SK-N-MC (cell line): Measurements from ENCODE around the gene CMTR1.

Source experiments
- DNase-seq: peaks from one replicate; pipeline ENCODE4 v3.0.0-alpha.2; 2011; ENCODE audit warnings: low read depth, low spot score
- H3K27ac ChIP-seq: fragments of 200-600 bp; sonication (generic); 2 replicates; pipeline ENCODE4 v1.5.1; 2016; ENCODE audit warnings: mixed run types
- H3K36me3 ChIP-seq: fragments of 200-600 bp; sonication (generic); 2 replicates; pipeline ENCODE4 v1.6.1; 2017; ENCODE audit warnings: antibody characterized with exemption, low read length, mixed read lengths; ENCODE audit not compliant: insufficient read depth
- H3K4me3 ChIP-seq: fragments of 200-600 bp; sonication (generic); 2 replicates; pipeline ENCODE4 v1.5.1; 2016
- H3K9ac ChIP-seq: fragments of 200-600 bp; sonication (generic); 2 replicates; pipeline ENCODE4 v1.8.0; 2017; ENCODE audit warnings: mixed run types, mixed read lengths; ENCODE audit not compliant: insufficient read length
- H3K9me3 ChIP-seq: fragments of 200-600 bp; sonication (generic); 2 replicates; pipeline ENCODE4 v1.6.1; 2017; ENCODE audit warnings: low read depth, mild to moderate bottlenecking, antibody characterized with exemption, low read length, moderate library complexity, mixed read lengths
- EZH2 ChIP-seq: fragments of 200-600 bp; sonication (generic); IDR thresholded peaks from one replicate; pipeline ENCODE4 v1.6.1; 2017; ENCODE audit warnings: antibody characterized with exemption
- FOXP2 ChIP-seq: optimal IDR thresholded peaks from 2 replicates; pipeline ENCODE3; 2011; ENCODE audit warnings: mild to moderate bottlenecking, moderate library complexity; ENCODE audit not compliant: insufficient read depth; ENCODE audit errors: extremely low read length, control extremely low read depth
- POLR2AphosphoS5 ChIP-seq: IDR thresholded peaks from 2 replicates; pipeline ENCODE4 v1.6.1; 2012; ENCODE audit warnings: mild to moderate bottlenecking, low read depth, low read length, borderline replicate concordance

Gene CMTR1

GRCh38 chr6:37483252-37483901 is 50.4 kb downstream of the CMTR1 start:
- Histone ChIP-seq H3K27ac (no peak overlapping the region), H3K9ac (no peak overlapping the region), H3K4me3 (no peak overlapping the region), H3K36me3 (peaks cover 9% of the 10 kb centered on the region; the same call in 1 of the 2 replicates), H3K9me3 (no peaks in the 10 kb centered on the region)
- DNase-seq: no peak
- no peak for TF ChIP-seq EZH2
- TF ChIP-seq POLR2AphosphoS5: no peak
- TF ChIP-seq FOXP2: no peak

GRCh38 chr6:37483917-37484785 is 51.1 kb downstream of the CMTR1 start:
- Histone ChIP-seq H3K27ac (no peak overlapping the region), H3K9me3 (no peaks in the 10 kb centered on the region), H3K36me3 (peaks cover 6% of the 10 kb centered on the region; the same call in 1 of the 2 replicates), H3K9ac (no peak overlapping the region), H3K4me3 (no peak overlapping the region)
- DNase-seq: no peak
- no peak for TF ChIP-seq FOXP2
- no peak for TF ChIP-seq POLR2AphosphoS5
- TF ChIP-seq EZH2: no peak

GRCh38 chr6:37484786-37485170 is 51.8 kb downstream of the CMTR1 start:
- TF ChIP-seq POLR2AphosphoS5: no peak
- TF ChIP-seq EZH2: no peak
- no peak for TF ChIP-seq FOXP2
- Histone ChIP-seq H3K27ac (no peak overlapping the region), H3K36me3 (peaks cover under 1% of the 10 kb centered on the region; the same call in 1 of the 2 replicates), H3K4me3 (no peak overlapping the region), H3K9me3 (no peaks in the 10 kb centered on the region), H3K9ac (no peak overlapping the region)
- no peak for DNase-seq

- Histone ChIP-seq H3K36me3 (no peaks in the 10 kb centered on the region; the same call in 1 of the 2 replicates), H3K9me3 (no peaks in the 10 kb centered on the region), H3K9ac (no peak overlapping the region), H3K4me3 (no peak overlapping the region), H3K27ac (no peak overlapping the region)
- no peak for DNase-seq
- TF ChIP-seq EZH2 (no peak), FOXP2 (no peak), POLR2AphosphoS5 (no peak)
Measured at GRCh38 chr6:37485291-37485702, 52.3 kb downstream of the CMTR1 start.

GRCh38 chr6:37486121-37486839 is 53.3 kb downstream of the CMTR1 start:
- no peak for DNase-seq
- Histone ChIP-seq H3K4me3 (no peak overlapping the region), H3K9me3 (no peaks in the 10 kb centered on the region), H3K9ac (no peak overlapping the region), H3K27ac (no peak overlapping the region), H3K36me3 (no peaks in the 10 kb centered on the region; the same call in 1 of the 2 replicates)
- TF ChIP-seq FOXP2 (no peak), EZH2 (no peak), POLR2AphosphoS5 (no peak)

GRCh38 chr6:37487591-37488380 is 54.8 kb downstream of the CMTR1 start:
- no peak for DNase-seq
- no peak overlapping the region for H3K27ac ChIP-seq
- H3K9ac ChIP-seq: no peak overlapping the region
- TF ChIP-seq FOXP2 (no peak), EZH2 (no peak), POLR2AphosphoS5 (no peak)
- no peaks in the 10 kb centered on the region for H3K9me3 ChIP-seq
- H3K36me3 ChIP-seq: no peaks in the 10 kb centered on the region; the same call in 1 of the 2 replicates
- H3K4me3 ChIP-seq: no peak overlapping the region

GRCh38 chr6:37488476-37488875 is 55.5 kb downstream of the CMTR1 start:
- Histone ChIP-seq H3K9me3 (no peaks in the 10 kb centered on the region), H3K4me3 (no peak overlapping the region), H3K27ac (no peak overlapping the region), H3K36me3 (no peaks in the 10 kb centered on the region; the same call in 1 of the 2 replicates), H3K9ac (no peak overlapping the region)
- DNase-seq: no peak
- TF ChIP-seq FOXP2 (no peak), EZH2 (no peak), POLR2AphosphoS5 (no peak)
